K562 treated with DMSO at 1 percent for 4 hours (cell line): ENCODE results near the gene OFD1. TPM values are rescaled to one million over a fixed set of nuclear protein-coding genes. Genes with fewer than 3 reads are reported as not detected.

Experiments
- total RNA-seq: library from RNA; unstranded; fragments of 300-600 nt; gene quantifications from 2 replicates; pipeline ENCODE4 v1.2.3, GENCODE V29; 2022; ENCODE audit not compliant: insufficient read depth

The OFD1 gene
- total RNA-seq = 8.5 and 16.0 TPM in 2 replicates

GRCh38 chrX:13734278-13735172 is at the start of gene OFD1, which contains the start of gene TRAPPC2:
Gene OFD1, plus strand, starts transcription at chrX:13734748. Its CDS starts 324 bp downstream, at chrX:13735072.
Gene TRAPPC2, minus strand, starts transcription at chrX:13734620. Its CDS starts 14,657 bp downstream, at chrX:13719963.

GRCh38 chrX:13688958-13689740 is 45.4 kb upstream of the OFD1 start, which contains the start of gene RAB9A:
Gene RAB9A, plus strand, starts transcription at chrX:13689128. Its CDS starts 19,619 bp downstream, at chrX:13708747.

GRCh38 chrX:13816643-13817627 is 82.4 kb downstream of the OFD1 start, which contains the start of gene GPM6B:
Gene GPM6B, minus strand, starts transcription at chrX:13817093. Its CDS starts 189 bp downstream, at chrX:13816904.

Other genes with a start within 250 kb of the OFD1 start
- not detected in 2 replicates for gene EGFL6, start 165.1 kb upstream of the OFD1 start, total RNA-seq
- 1.5 and 2.9 TPM in 2 replicates for gene TCEANC, start 81.6 kb upstream of the OFD1 start, total RNA-seq
- 9.6 and 19.7 TPM in 2 replicates for gene RAB9A, start 45.6 kb upstream of the OFD1 start, total RNA-seq
- gene TRAPPC2, start 128 bp upstream of the OFD1 start, total RNA-seq = 5.4 TPM in 2 replicates
- gene GPM6B, start 82.3 kb downstream of the OFD1 start, total RNA-seq = 0.31 and 0.49 TPM in 2 replicates